ENCODE measurements around the gene SPEG.

DNA sequence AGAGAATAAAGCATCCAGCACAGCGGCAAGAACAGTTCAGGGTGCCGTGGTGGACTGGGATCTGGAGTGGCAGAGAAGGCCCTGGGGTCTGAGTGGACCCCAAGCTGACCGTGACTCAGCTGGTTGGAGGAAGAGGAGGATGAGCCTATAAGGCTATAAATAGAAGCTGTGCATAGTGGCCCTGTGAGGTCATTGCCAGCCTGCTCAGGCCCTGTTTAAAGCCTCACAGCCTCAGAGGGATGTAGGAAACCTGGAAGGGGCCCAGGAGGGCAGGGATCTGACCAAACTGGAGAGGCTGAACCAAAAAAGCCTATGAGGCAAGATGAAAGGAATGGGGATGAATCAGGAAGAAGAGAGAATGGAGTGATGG is 27.8 kb upstream of the SPEG start:
- TF ChIP-seq POLR2A (IDR thresholded peaks at IDR 0.05; ENCODE audit: low read depth, low read length) = no peak
- TF ChIP-seq, protein P1, sequence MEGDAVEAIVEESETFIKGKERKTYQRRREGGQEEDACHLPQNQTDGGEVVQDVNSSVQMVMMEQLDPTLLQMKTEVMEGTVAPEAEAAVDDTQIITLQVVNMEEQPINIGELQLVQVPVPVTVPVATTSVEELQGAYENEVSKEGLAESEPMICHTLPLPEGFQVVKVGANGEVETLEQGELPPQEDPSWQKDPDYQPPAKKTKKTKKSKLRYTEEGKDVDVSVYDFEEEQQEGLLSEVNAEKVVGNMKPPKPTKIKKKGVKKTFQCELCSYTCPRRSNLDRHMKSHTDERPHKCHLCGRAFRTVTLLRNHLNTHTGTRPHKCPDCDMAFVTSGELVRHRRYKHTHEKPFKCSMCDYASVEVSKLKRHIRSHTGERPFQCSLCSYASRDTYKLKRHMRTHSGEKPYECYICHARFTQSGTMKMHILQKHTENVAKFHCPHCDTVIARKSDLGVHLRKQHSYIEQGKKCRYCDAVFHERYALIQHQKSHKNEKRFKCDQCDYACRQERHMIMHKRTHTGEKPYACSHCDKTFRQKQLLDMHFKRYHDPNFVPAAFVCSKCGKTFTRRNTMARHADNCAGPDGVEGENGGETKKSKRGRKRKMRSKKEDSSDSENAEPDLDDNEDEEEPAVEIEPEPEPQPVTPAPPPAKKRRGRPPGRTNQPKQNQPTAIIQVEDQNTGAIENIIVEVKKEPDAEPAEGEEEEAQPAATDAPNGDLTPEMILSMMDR (IDR thresholded peaks at IDR 0.05; ENCODE audit: extremely low read depth in 1 of 2, insufficient read depth in 1 of 2, low read depth in 1 of 2, low read length in 2 of 2) = no peak
- no peak for TF ChIP-seq EZH2 (IDR thresholded peaks at IDR 0.05; ENCODE audit: borderline replicate concordance, low read depth, low read length, severe bottlenecking)
- TF ChIP-seq MYC (IDR thresholded peaks at IDR 0.05; ENCODE audit: low read depth, low read length) = no peak
- TF ChIP-seq, protein P2, sequence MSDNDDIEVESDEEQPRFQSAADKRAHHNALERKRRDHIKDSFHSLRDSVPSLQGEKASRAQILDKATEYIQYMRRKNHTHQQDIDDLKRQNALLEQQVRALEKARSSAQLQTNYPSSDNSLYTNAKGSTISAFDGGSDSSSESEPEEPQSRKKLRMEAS (IDR thresholded peaks at IDR 0.05; ENCODE audit: insufficient read depth, insufficient read length) = no peak
- no peak for TF ChIP-seq GATA2 (IDR thresholded peaks at IDR 0.05; ENCODE audit: insufficient read depth, insufficient read length, low read depth, low read length)
- no peak for TF ChIP-seq FOS (IDR thresholded peaks at IDR 0.05; ENCODE audit: borderline replicate concordance, insufficient read depth, low read length)
